SK-N-SH (cell line): ENCODE data around the gene PNKD. TPM values are rescaled to one million over a fixed set of nuclear protein-coding genes. Genes with fewer than 3 reads are reported as not detected.

ENCODE experiments used
- CTCF ChIA-PET: fragments of 300-600, 350-600 bp; formaldehyde crosslinking; extraction: SDS; loops from one replicate; lab custom pipeline; 2021; lab: Yijun Ruan, JAX
- POLR2A ChIA-PET: fragments of 350-600 bp; sonication (Branson Sonifier 250); formaldehyde crosslinking; extraction: SDS; loops from one replicate; lab custom pipeline; 2020; ENCODE audit warnings: antibody characterized with exemption, inconsistent platforms; lab: Yijun Ruan, JAX
- DNase-seq: peaks from one replicate; pipeline ENCODE4 v3.0.0; 2012
- H2AFZ ChIP-seq: fragments of 200-600 bp; sonication (generic); 2 replicates; pipeline ENCODE4 v1.8.1; 2016; ENCODE audit warnings: antibody characterized with exemption, mild to moderate bottlenecking, low read depth
- H3F3A ChIP-seq: fragments of 200-600 bp; sonication (generic); replicated peaks from 2 replicates; pipeline ENCODE3; 2016; ENCODE audit warnings: antibody characterized with exemption, mild to moderate bottlenecking; ENCODE audit not compliant: insufficient read depth
- H3K27ac ChIP-seq, 2 experiments: fragments of 200-500 bp in 1 of 2; fragments of 200-600 bp in 1 of 2; sonication (Bioruptor generic) in 1 of 2; sonication (generic), shearing (Covaris generic) in 1 of 2; 2 replicates each; pipeline versions ENCODE4 v1.5.1 to v1.6.1; 2014 to 2016; ENCODE audit warnings: low read depth in 2 of 2, inconsistent platforms in 1 of 2, low read length in 1 of 2, mild to moderate bottlenecking in 1 of 2, mixed read lengths in 1 of 2
- H3K27me3 ChIP-seq: fragments of 200-600 bp; sonication (generic), shearing (Covaris generic); 2 replicates; pipeline ENCODE4 v1.6.1; 2016; ENCODE audit warnings: mixed run types; ENCODE audit not compliant: insufficient read depth
- H3K36me3 ChIP-seq, 2 experiments: fragments of 200-500 bp in 1 of 2; fragments of 200-600 bp in 1 of 2; sonication (Bioruptor generic) in 1 of 2; sonication (generic) in 1 of 2; replicated peaks in 1 of 2; 2 replicates each; pipeline versions ENCODE3 to v1.5.1; 2014 to 2016; ENCODE audit warnings: low read length in 1 of 2, mild to moderate bottlenecking in 1 of 2; ENCODE audit not compliant: insufficient read depth in 2 of 2, control insufficient read depth in 1 of 2
- H3K4me1 ChIP-seq, 2 experiments: fragments of 200-500 bp in 1 of 2; fragments of 200-600 bp in 1 of 2; sonication (Bioruptor generic) in 1 of 2; sonication (generic), shearing (Covaris generic) in 1 of 2; 2 replicates each; pipeline versions ENCODE4 v1.5.1 to v1.6.1; 2014 to 2016; ENCODE audit warnings: low read depth in 1 of 2, low read length in 1 of 2, mixed run types in 1 of 2; ENCODE audit not compliant: insufficient read depth in 2 of 2, control insufficient read depth in 1 of 2
- H3K4me2 ChIP-seq: fragments of 200-600 bp; sonication (generic), shearing (Covaris generic); 2 replicates; pipeline ENCODE4 v1.6.1; 2017; ENCODE audit warnings: mixed run types
- H3K4me3 ChIP-seq, 2 experiments: fragments of 200-500 bp in 1 of 2; fragments of 200-600 bp in 1 of 2; sonication (Bioruptor generic) in 1 of 2; sonication (generic), shearing (Covaris generic) in 1 of 2; 2 replicates each; pipeline versions ENCODE4 v1.5.1 to v1.8.1; 2014 to 2016; ENCODE audit warnings: low read depth in 2 of 2, inconsistent platforms in 1 of 2, low read length in 1 of 2, mild to moderate bottlenecking in 1 of 2, mixed read lengths in 1 of 2, moderate library complexity in 1 of 2
- H3K79me2 ChIP-seq: fragments of 200-600 bp; sonication (generic); 2 replicates; pipeline ENCODE4 v1.8.1; 2017; ENCODE audit warnings: mild to moderate bottlenecking; ENCODE audit not compliant: insufficient read depth
- H3K9ac ChIP-seq: fragments of 200-600 bp; sonication (generic); 2 replicates; pipeline ENCODE4 v1.6.1; 2017; ENCODE audit warnings: mixed run types
- H3K9me2 ChIP-seq: fragments of 200-600 bp; sonication (generic); 2 replicates; pipeline ENCODE4 v1.6.1; 2017; ENCODE audit warnings: mixed run types
- H3K9me3 ChIP-seq: fragments of 200-600 bp; sonication (generic); 2 replicates; pipeline ENCODE4 v1.6.1; 2017; ENCODE audit warnings: mixed run types, mild to moderate bottlenecking, moderate library complexity
- H4K20me1 ChIP-seq: fragments of 200-600 bp; sonication (generic); 2 replicates; pipeline ENCODE4 v1.6.1; 2017; ENCODE audit warnings: mild to moderate bottlenecking, mixed run types; ENCODE audit not compliant: insufficient read depth
- CHD2 ChIP-seq: fragments of 150-350 bp; IDR thresholded peaks from 2 replicates; pipeline ENCODE4 v1.6.1; 2018; ENCODE audit warnings: low read length; ENCODE audit not compliant: partially characterized antibody
- ELF1 ChIP-seq: IDR thresholded peaks from 2 replicates; pipeline ENCODE4 v1.4.0; 2012
- EZH2phosphoT487 ChIP-seq: fragments of 200-600 bp; sonication (generic); IDR thresholded peaks from 2 replicates; pipeline ENCODE4 v1.6.1; 2017; ENCODE audit warnings: low read depth, mixed run types, mild to moderate bottlenecking, antibody characterized with exemption, moderate library complexity, borderline replicate concordance
- FOXJ3 ChIP-seq: sonication (generic); formaldehyde crosslinking; IDR thresholded peaks from 2 replicates; pipeline ENCODE4 v1.5.1; 2020; ENCODE audit warnings: mild to moderate bottlenecking, missing genetic modification reagents
- FOXM1 ChIP-seq: IDR thresholded peaks from 2 replicates; pipeline ENCODE4 v1.4.0; 2012; ENCODE audit warnings: low read depth, mild to moderate bottlenecking
- IRF3 ChIP-seq: fragments of 150-350 bp; IDR thresholded peaks from 2 replicates; pipeline ENCODE4 v1.6.1; 2016; ENCODE audit warnings: mild to moderate bottlenecking, low read depth, low read length
- JUND ChIP-seq: IDR thresholded peaks from 2 replicates; pipeline ENCODE4 v1.4.0; 2012
- MAX ChIP-seq: IDR thresholded peaks from 2 replicates; pipeline ENCODE4 v1.4.0; 2012; ENCODE audit warnings: low read depth
- MEF2A ChIP-seq: IDR thresholded peaks from 2 replicates; pipeline ENCODE4 v1.4.0; 2012; ENCODE audit warnings: low read depth, borderline replicate concordance
- NRF1 ChIP-seq: IDR thresholded peaks from 2 replicates; pipeline ENCODE4 v1.6.1; 2012; ENCODE audit warnings: low read depth, mild to moderate bottlenecking, low read length
- PBX3 ChIP-seq: IDR thresholded peaks from 2 replicates; pipeline ENCODE4; 2012
- RCOR1 ChIP-seq: fragments of 150-350 bp; IDR thresholded peaks from 2 replicates; pipeline ENCODE4 v1.6.1; 2017; ENCODE audit warnings: antibody characterized with exemption, low read length
- SIN3A ChIP-seq: IDR thresholded peaks from 2 replicates; pipeline ENCODE4 v1.6.1; 2012; ENCODE audit warnings: low read depth, mild to moderate bottlenecking, low read length, moderate library complexity, borderline replicate concordance
- SMC3 ChIP-seq: IDR thresholded peaks from 2 replicates; pipeline ENCODE4 v1.6.1; 2012; ENCODE audit warnings: low read depth, low read length, improper control_type of control experiment
- TAF1 ChIP-seq: IDR thresholded peaks from 2 replicates; pipeline ENCODE4 v1.6.1; 2012; ENCODE audit warnings: low read depth, mild to moderate bottlenecking, low read length, moderate library complexity, borderline replicate concordance
- TCF12 ChIP-seq: IDR thresholded peaks from 2 replicates; pipeline ENCODE4 v1.4.0; 2012
- USF2 ChIP-seq: fragments of 150-350 bp; IDR thresholded peaks from 2 replicates; pipeline ENCODE4 v1.6.1; 2017; ENCODE audit warnings: antibody characterized with exemption, low read length, low read depth, borderline replicate concordance
- YY1 ChIP-seq: IDR thresholded peaks from 2 replicates; pipeline ENCODE4 v1.4.0; 2012; ENCODE audit warnings: low read depth, mild to moderate bottlenecking
- ZBTB33 ChIP-seq: IDR thresholded peaks from 2 replicates; pipeline ENCODE4 v1.4.0; 2012; ENCODE audit warnings: low read depth, borderline replicate concordance
- WGBS: methylation state at CpG from one replicate; pipeline ENCODE4 v1.1.6; 2017; ENCODE audit warnings: low lambda C conversion rate; 5-methylcytosine and 5-hydroxymethylcytosine counted together
- polyA plus RNA-seq, 3 experiments: library from polyadenylated mRNA; depleted of rRNA; stranded (reverse); fragments of >200 nt; gene quantifications; 2 replicates each; pipeline ENCODE4 v1.2.3, GENCODE V29; 2012

PNKD gene
- polyA plus RNA-seq, 1 of the 3 experiments (the other 2 are of a cell fraction) = 101 TPM

- no peaks in the 10 kb centered on the region for H4K20me1 ChIP-seq
- no peaks in the 10 kb centered on the region for H3K9me2 ChIP-seq
- no peak overlapping the region for H2AFZ ChIP-seq
- TF ChIP-seq NRF1 (no peak), JUND (no peak), FOXM1 (no peak), YY1 (no peak), SMC3 (no peak), MAX (no peak), IRF3 (no peak), SIN3A (no peak), PBX3 (no peak), RCOR1 (no peak), CHD2 (no peak), TCF12 (no peak), EZH2phosphoT487 (no peak)
- peaks cover 0 to 22% of the 10 kb centered on the region in 2 experiments; a peak in 1 of 4 replicates for H3K4me1 ChIP-seq
- H3K9me3 ChIP-seq = no peaks in the 10 kb centered on the region
- no peak overlapping the region for H3K27ac ChIP-seq
- no peak for DNase-seq
- 85% methylated on average over 13 of the region's 16 CpGs for WGBS
- H3K4me3 ChIP-seq = no peak overlapping the region
- H3K9ac ChIP-seq = no peak overlapping the region
- H3K4me2 ChIP-seq = no peak overlapping the region
- H3K79me2 ChIP-seq = no peaks in the 10 kb centered on the region
- CTCF ChIA-PET = interaction anchor here (1.8 kb wide), 2 partner anchors 12 to 23 kb away, joined by 4 read pairs; no protein-coding TSS in a partner anchor
- POLR2A ChIA-PET = no interaction called here
- no peaks in the 10 kb centered on the region for H3F3A ChIP-seq
- no peaks in the 10 kb centered on the region for H3K27me3 ChIP-seq
- H3K36me3 ChIP-seq = peaks cover 14 to 32% of the 10 kb centered on the region in 2 experiments
These were observed 8.4 kb downstream of the PNKD start for GRCh38 chr2:218278531-218279360.

GRCh38 chr2:218280260-218280870, 10.0 kb downstream of the PNKD start:
- H3K79me2 ChIP-seq = 0 out of 2 replicates have a peak, but pooled peaks cover 3% of the 10 kb centered on the region
- no peaks in the 10 kb centered on the region for H3F3A ChIP-seq
- H3K27me3 ChIP-seq = no peaks in the 10 kb centered on the region
- no peak overlapping the region for H3K4me3 ChIP-seq
- H3K4me1 ChIP-seq = peaks cover 0 to 22% of the 10 kb centered on the region in 2 experiments; a peak in 1 of 4 replicates
- peaks cover 0 to 16% of the 10 kb centered on the region in 2 experiments for H3K36me3 ChIP-seq
- no peaks in the 10 kb centered on the region for H4K20me1 ChIP-seq
- no peaks in the 10 kb centered on the region for H3K9me2 ChIP-seq
- H3K9ac ChIP-seq = no peak overlapping the region
- no peak for DNase-seq
- ChIA-PET POLR2A (no interaction called here), CTCF (interaction anchor here (1.8 to 2.3 kb wide), 2 partner anchors 8 to 21 kb away, joined by 4 to 10 read pairs; no protein-coding TSS in a partner anchor)
- H3K4me2 ChIP-seq = no peak overlapping the region
- WGBS = 89% methylated on average over 11 of the region's 14 CpGs
- no peaks in the 10 kb centered on the region for H3K9me3 ChIP-seq
- no peak overlapping the region for H3K27ac ChIP-seq
- TF ChIP-seq USF2 (no peak), ELF1 (no peak), TCF12 (no peak), TAF1 (no peak), ZBTB33 (no peak), EZH2phosphoT487 (no peak), MEF2A (no peak), CHD2 (no peak), FOXJ3 (CRISPR knock-in tag) (no peak)
- TF ChIP-seq, all 33 proteins: peak for 0
- H2AFZ ChIP-seq = no peak overlapping the region
